Thoracic aorta (tissue), 2 donors: ENCODE measurements around the gene CCDC148. TPM values are rescaled to one million over a fixed set of nuclear protein-coding genes. Genes with fewer than 3 reads are reported as not detected.

Experiments used
- ATAC-seq: fragments of 150-250 bp; one replicate; pipeline ENCODE4 v1.8.0; 2017; ENCODE audit warnings: low read depth; ENCODE audit not compliant: insufficient number of reproducible peaks, low FRiP score
- DNase-seq: peaks from one replicate; pipeline ENCODE4 v3.0.0-alpha.2; 2020; ENCODE audit warnings: low spot score
- H3K27ac ChIP-seq, 2 donors: fragments of 200-600 bp; sonication (generic); 1 replicate in 1 of 2; 2 replicates in 1 of 2; pipeline ENCODE4 v1.5.1; 2016; ENCODE audit warnings: mild to moderate bottlenecking in 2 of 2, moderate library complexity in 2 of 2
- H3K27me3 ChIP-seq: fragments of 200-600 bp; sonication (generic); replicated peaks from 2 replicates; pipeline ENCODE4 v1.6.0; 2016; ENCODE audit warnings: mild to moderate bottlenecking; ENCODE audit not compliant: insufficient read depth
- H3K36me3 ChIP-seq: fragments of 200-600 bp; sonication (generic); one replicate; pipeline ENCODE4 v1.5.1; 2016
- H3K4me1 ChIP-seq, 2 donors: fragments of 200-600 bp; sonication (generic); 1 replicate in 1 of 2; 2 replicates in 1 of 2; pipeline versions ENCODE4 v1.5.1 to v1.6.0; 2016; ENCODE audit warnings: low read depth in 2 of 2, mild to moderate bottlenecking in 1 of 2; ENCODE audit not compliant: control insufficient read depth in 1 of 2
- H3K4me3 ChIP-seq: fragments of 200-600 bp; sonication (generic); 2 replicates; pipeline ENCODE4 v1.5.1; 2016; ENCODE audit warnings: mild to moderate bottlenecking
- H3K9me3 ChIP-seq: fragments of 200-600 bp; sonication (generic); 2 replicates; pipeline ENCODE4 v1.5.1; 2016
- CTCF ChIP-seq: fragments of 200-600 bp; sonication (generic); IDR thresholded peaks from one replicate; pipeline ENCODE4 v1.5.1; 2019; ENCODE audit warnings: antibody characterized with exemption
- total RNA-seq, 2 donors: library from RNA; depleted of rRNA; stranded (reverse); fragments of >200 nt; gene quantifications; one replicate each; pipeline versions ENCODE4 v1.1.0 to v1.2.3, GENCODE V29; 2016

The CCDC148 gene
- total RNA-seq, 2 donors from 2014 or later, result 0.71 TPM; not detected in 1

DNA sequence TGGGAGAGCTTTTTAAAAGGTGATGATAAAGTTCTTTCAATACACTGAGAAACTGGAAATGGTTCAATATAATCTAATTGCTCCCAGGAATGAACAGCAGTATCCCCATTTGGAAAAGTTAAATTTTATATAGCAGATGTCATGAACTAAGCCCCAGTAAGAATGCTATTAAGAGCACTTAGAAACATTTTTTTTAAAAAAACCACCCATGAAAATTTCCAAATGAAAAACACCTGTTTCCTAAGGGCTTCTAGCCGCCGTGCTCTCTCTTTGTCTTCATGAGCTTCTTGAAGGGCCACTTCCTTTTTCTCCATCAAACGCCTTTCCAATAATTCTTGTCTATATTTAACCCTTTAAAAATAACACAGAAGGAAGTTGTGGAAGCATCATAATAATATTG is 277.9 kb downstream of the CCDC148 start:
- Histone ChIP-seq H3K36me3 (no peaks in the 10 kb centered on the region), H3K27ac (no peak overlapping the region)
- no peak for ATAC-seq

DNA sequence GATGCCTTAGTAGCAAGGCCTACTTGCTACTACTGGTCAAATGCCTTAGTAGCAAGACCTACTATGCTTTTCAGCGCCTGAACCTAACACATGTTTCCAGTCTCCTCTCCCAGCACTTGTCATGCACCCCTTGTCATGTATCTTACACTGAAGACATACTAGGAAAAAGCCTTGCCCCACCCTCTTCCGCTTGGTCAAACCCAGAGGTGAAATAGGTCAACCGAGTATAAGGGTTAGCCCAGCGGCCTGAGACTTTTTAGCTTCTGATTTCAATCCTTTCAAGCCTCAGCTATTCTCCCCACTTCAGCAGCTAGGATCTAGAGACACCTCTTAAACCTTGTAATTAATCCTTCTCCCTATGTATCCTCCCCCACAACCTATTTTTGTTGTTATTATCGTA is 281.6 kb downstream of the CCDC148 start:
- H3K9me3 ChIP-seq, result no peaks in the 10 kb centered on the region
- H3K36me3 ChIP-seq, result no peaks in the 10 kb centered on the region
- ATAC-seq (no peak), DNase-seq (no peak)
- no peaks in the 10 kb centered on the region for H3K4me1 ChIP-seq
- H3K27ac ChIP-seq, result no peak overlapping the region
- no peak for TF ChIP-seq CTCF
- no peaks in the 10 kb centered on the region for H3K27me3 ChIP-seq
- H3K4me3 ChIP-seq, result no peak overlapping the region

More for the DNA sequence above, 277.9 kb downstream of the CCDC148 start:
- Histone ChIP-seq H3K9me3 (no peaks in the 10 kb centered on the region), H3K4me3 (no peak overlapping the region), H3K27me3 (no peaks in the 10 kb centered on the region), H3K4me1 (no peaks in the 10 kb centered on the region)
- no peak for DNase-seq
- no peak for TF ChIP-seq CTCF

DNA sequence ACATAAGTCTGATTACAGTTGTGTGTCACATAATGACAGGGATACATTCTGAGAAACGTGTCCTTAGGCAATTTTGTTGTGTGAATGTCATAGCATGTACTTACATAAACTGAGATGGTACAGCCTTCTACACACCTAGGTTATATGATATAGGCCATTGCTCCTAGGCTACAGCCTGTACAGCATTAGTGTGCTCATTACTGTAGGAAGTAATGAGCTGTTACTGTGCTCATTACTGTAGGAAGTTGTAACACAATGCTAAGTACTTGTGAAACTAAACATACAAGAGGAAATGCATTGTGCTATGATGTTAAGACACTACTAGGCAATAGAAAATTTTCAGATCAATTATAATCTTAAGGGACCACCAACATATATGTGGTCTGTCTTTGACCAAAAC is 282.1 kb downstream of the CCDC148 start:
- no peak overlapping the region for H3K4me3 ChIP-seq
- ATAC-seq (no peak), DNase-seq (no peak)
- no peak for TF ChIP-seq CTCF
- no peak overlapping the region for H3K27ac ChIP-seq
- no peaks in the 10 kb centered on the region for H3K9me3 ChIP-seq
- no peaks in the 10 kb centered on the region for H3K27me3 ChIP-seq
- H3K4me1 ChIP-seq, result no peaks in the 10 kb centered on the region
- H3K36me3 ChIP-seq, result no peaks in the 10 kb centered on the region

DNA sequence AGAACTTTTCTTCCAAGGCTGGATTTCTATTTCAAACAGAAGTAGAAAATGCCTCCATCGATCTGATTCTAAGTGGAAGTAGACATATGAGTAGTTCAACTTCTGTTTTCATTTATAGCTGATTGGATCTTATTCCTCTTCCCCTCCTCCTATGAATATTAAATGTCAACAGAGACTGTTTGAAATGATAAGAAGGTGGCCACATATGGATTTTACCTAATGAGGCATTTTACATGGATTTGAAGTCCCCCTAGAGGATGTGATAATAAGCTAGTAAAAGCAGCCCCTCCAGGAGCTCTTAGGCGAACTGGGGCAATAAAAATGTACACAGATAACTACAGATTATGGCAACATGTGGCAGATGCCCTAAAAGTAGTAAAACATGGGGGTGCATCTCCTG is 283.8 kb downstream of the CCDC148 start:
- H3K4me3 ChIP-seq, result no peak overlapping the region
- no peaks in the 10 kb centered on the region for H3K9me3 ChIP-seq
- H3K36me3 ChIP-seq, result no peaks in the 10 kb centered on the region
- ATAC-seq, result no peak
- no peak overlapping the region for H3K27ac ChIP-seq
- DNase-seq, result no peak
- no peak for TF ChIP-seq CTCF
- H3K4me1 ChIP-seq, result no peaks in the 10 kb centered on the region
- H3K27me3 ChIP-seq, result no peaks in the 10 kb centered on the region

GRCh38 chr2:158154596-158154995 is 302.0 kb downstream of the CCDC148 start:
- no peak for DNase-seq
- Histone ChIP-seq H3K27ac (no peak overlapping the region), H3K27me3 (no peaks in the 10 kb centered on the region), H3K4me1 (no peaks in the 10 kb centered on the region), H3K9me3 (no peaks in the 10 kb centered on the region), H3K4me3 (no peak overlapping the region), H3K36me3 (no peaks in the 10 kb centered on the region)
- no peak for ATAC-seq
- no peak for TF ChIP-seq CTCF
